ENCODE data around the gene TBC1D22A.
"Not testable (repeated sequence)": the region's sequence is repeated elsewhere in the genome, so short reads cannot be mapped to it uniquely, and the experiment has no call there.

The TBC1D22A gene

GRCh38 chr22:46806794-46807193 is 44.3 kb downstream of the TBC1D22A start:
- TF ChIP-seq GATA1 (IDR thresholded peaks at IDR 0.05; ENCODE audit: low read depth, low read length) (no peak), POLR2A (IDR thresholded peaks at IDR 0.05; ENCODE audit: low read length) (no peak)
- no peak for DNase-seq

- TF ChIP-seq GATA1 (IDR thresholded peaks at IDR 0.05; ENCODE audit: low read depth, low read length) (no peak), POLR2A (IDR thresholded peaks at IDR 0.05; ENCODE audit: low read length) (no peak)
- DNase-seq: no peak
Measured at GRCh38 chr22:46807458-46807857, 45.0 kb downstream of the TBC1D22A start.

GRCh38 chr22:46809153-46809885 is 46.9 kb downstream of the TBC1D22A start:
- no peak for DNase-seq

GRCh38 chr22:46810856-46811786 is 48.7 kb downstream of the TBC1D22A start:
- TF ChIP-seq POLR2A (IDR thresholded peaks at IDR 0.05; ENCODE audit: low read length): no peak
- no peak for TF ChIP-seq GATA1 (IDR thresholded peaks at IDR 0.05; ENCODE audit: low read depth, low read length)
- DNase-seq: no peak

More at GRCh38 chr22:46809153-46809885, 46.9 kb downstream of the TBC1D22A start:
- TF ChIP-seq POLR2A (IDR thresholded peaks at IDR 0.05; ENCODE audit: low read length) (no peak), GATA1 (IDR thresholded peaks at IDR 0.05; ENCODE audit: low read depth, low read length) (no peak)

- TF ChIP-seq POLR2A (IDR thresholded peaks at IDR 0.05; ENCODE audit: low read length) (no peak), GATA1 (IDR thresholded peaks at IDR 0.05; ENCODE audit: low read depth, low read length) (no peak)
- DNase-seq: no peak
Measured at GRCh38 chr22:46812034-46812605, 49.7 kb downstream of the TBC1D22A start.

- TF ChIP-seq POLR2A (IDR thresholded peaks at IDR 0.05; ENCODE audit: low read length) (no peak), GATA1 (IDR thresholded peaks at IDR 0.05; ENCODE audit: low read depth, low read length) (no peak)
- DNase-seq: no peak
Measured at GRCh38 chr22:46812788-46813187, 50.3 kb downstream of the TBC1D22A start.

- no peak for TF ChIP-seq POLR2A (IDR thresholded peaks at IDR 0.05; ENCODE audit: low read length)
- TF ChIP-seq GATA1 (IDR thresholded peaks at IDR 0.05; ENCODE audit: low read depth, low read length): no peak
- no peak for DNase-seq
Measured at GRCh38 chr22:46813816-46814597, 51.6 kb downstream of the TBC1D22A start.

- no peak for TF ChIP-seq POLR2A (IDR thresholded peaks at IDR 0.05; ENCODE audit: low read length)
- no peak for TF ChIP-seq GATA1 (IDR thresholded peaks at IDR 0.05; ENCODE audit: low read depth, low read length)
- no peak for DNase-seq
Measured at GRCh38 chr22:46815132-46815531, 52.7 kb downstream of the TBC1D22A start.

- DNase-seq: no peak
- no peak for TF ChIP-seq POLR2A (IDR thresholded peaks at IDR 0.05; ENCODE audit: low read length)
- TF ChIP-seq GATA1 (IDR thresholded peaks at IDR 0.05; ENCODE audit: low read depth, low read length): no peak
Measured at GRCh38 chr22:46815559-46815895, 53.1 kb downstream of the TBC1D22A start.

GRCh38 chr22:46815896-46816731 is 53.7 kb downstream of the TBC1D22A start:
- TF ChIP-seq POLR2A (IDR thresholded peaks at IDR 0.05; ENCODE audit: low read length): no peak
- no peak for TF ChIP-seq GATA1 (IDR thresholded peaks at IDR 0.05; ENCODE audit: low read depth, low read length)
- peak in 1 of 2 experiments; percentile 9 for DNase-seq

- not testable (repeated sequence) for DNase-seq
Measured at GRCh38 chr22:46817390-46817789, 54.9 kb downstream of the TBC1D22A start.

- DNase-seq: no peak
- TF ChIP-seq GATA1 (IDR thresholded peaks at IDR 0.05; ENCODE audit: low read depth, low read length) (no peak), POLR2A (IDR thresholded peaks at IDR 0.05; ENCODE audit: low read length) (no peak)
Measured at GRCh38 chr22:46823248-46823647, 60.8 kb downstream of the TBC1D22A start.

GRCh38 chr22:46823654-46824053 is 61.2 kb downstream of the TBC1D22A start:
- TF ChIP-seq POLR2A (IDR thresholded peaks at IDR 0.05; ENCODE audit: low read length) (no peak), GATA1 (IDR thresholded peaks at IDR 0.05; ENCODE audit: low read depth, low read length) (no peak)
- DNase-seq: no peak
